Mesenchymal stem cell (in vitro differentiated cells and primary cell): ENCODE measurements around the gene ZNF512B.
A peak's percentile ranks its signal among the peaks of the same experiment; 100 is the strongest.

Experiments used
- DNase-seq: peaks from one replicate; pipeline ENCODE4 v3.0.0-alpha.2; 2013
- H2AFZ ChIP-seq: one replicate; pipeline ENCODE4 v1.6.1; 2013; ENCODE audit warnings: low read depth, mild to moderate bottlenecking, control low read depth, inconsistent platforms, low read length, moderate library complexity
- H2AK5ac ChIP-seq: 2 replicates; pipeline ENCODE4 v1.6.1; 2013; ENCODE audit warnings: low read length, moderate library complexity, mild to moderate bottlenecking, inconsistent platforms; ENCODE audit not compliant: severe bottlenecking
- H2BK120ac ChIP-seq: one replicate; pipeline ENCODE4 v1.6.1; 2013; ENCODE audit warnings: low read depth, mild to moderate bottlenecking, inconsistent platforms, low read length, moderate library complexity
- H2BK12ac ChIP-seq, 2 experiments: one replicate each; pipeline ENCODE4 v1.6.1; 2013; ENCODE audit warnings: inconsistent platforms in 2 of 2, low read length in 2 of 2, mild to moderate bottlenecking in 2 of 2, moderate library complexity in 2 of 2, control low read depth in 1 of 2
- H2BK15ac ChIP-seq: one replicate; pipeline ENCODE4 v1.6.1; 2013; ENCODE audit warnings: mild to moderate bottlenecking, low read depth, inconsistent platforms; ENCODE audit not compliant: poor library complexity, severe bottlenecking
- H2BK5ac ChIP-seq: 2 replicates; pipeline ENCODE4 v1.6.1; 2013; ENCODE audit warnings: low read depth, mild to moderate bottlenecking, low read length, control low read depth, inconsistent platforms; ENCODE audit not compliant: poor library complexity, severe bottlenecking
- H3K14ac ChIP-seq, 2 experiments: one replicate each; pipeline ENCODE4 v1.6.1; 2013; ENCODE audit warnings: inconsistent platforms in 2 of 2, low read length in 2 of 2, control low read depth in 1 of 2, mild to moderate bottlenecking in 1 of 2, moderate library complexity in 1 of 2
- H3K18ac ChIP-seq, 2 experiments: one replicate each; pipeline ENCODE4 v1.6.1; 2013; ENCODE audit warnings: inconsistent platforms in 2 of 2, low read length in 2 of 2, control low read depth in 1 of 2, low read depth in 1 of 2, mild to moderate bottlenecking in 1 of 2
- H3K23ac ChIP-seq, 2 experiments: one replicate each; pipeline ENCODE4 v1.6.1; 2013; ENCODE audit warnings: inconsistent platforms in 2 of 2, low read length in 2 of 2, mild to moderate bottlenecking in 2 of 2, moderate library complexity in 2 of 2, control low read depth in 1 of 2
- H3K27ac ChIP-seq: 2 replicates; pipeline ENCODE4 v1.5.1; 2013; ENCODE audit warnings: mild to moderate bottlenecking, moderate library complexity, low read length, control low read depth, inconsistent platforms; ENCODE audit not compliant: poor library complexity, severe bottlenecking
- H3K27me3 ChIP-seq, 2 experiments: 2 replicates each; pipeline versions ENCODE4 v1.6.1 to v1.7.0; 2013; ENCODE audit warnings: low read length in 2 of 2, mild to moderate bottlenecking in 2 of 2, moderate library complexity in 2 of 2, control low read depth in 1 of 2, inconsistent platforms in 1 of 2; ENCODE audit not compliant: control insufficient read depth in 1 of 2, insufficient read depth in 1 of 2
- H3K36me3 ChIP-seq, 2 experiments: 2 replicates each; pipeline versions ENCODE4 v1.6.1 to v1.7.0; 2013; ENCODE audit warnings: low read length in 2 of 2, control low read depth in 1 of 2, inconsistent platforms in 1 of 2, low read depth in 1 of 2, mild to moderate bottlenecking in 1 of 2; ENCODE audit not compliant: insufficient read depth in 2 of 2, control insufficient read depth in 1 of 2
- H3K4ac ChIP-seq, 2 experiments: one replicate each; pipeline ENCODE4 v1.6.1; 2013; ENCODE audit warnings: inconsistent platforms in 2 of 2, low read length in 2 of 2, mild to moderate bottlenecking in 2 of 2, moderate library complexity in 2 of 2, control low read depth in 1 of 2, low read depth in 1 of 2
- H3K4me1 ChIP-seq: 2 replicates; pipeline ENCODE4 v1.6.1; 2013; ENCODE audit warnings: low read depth, low read length, control low read depth; ENCODE audit not compliant: control insufficient read depth, insufficient read depth
- H3K4me2 ChIP-seq: 2 replicates; pipeline ENCODE4 v1.6.1; 2013; ENCODE audit warnings: low read length, mild to moderate bottlenecking, inconsistent platforms; ENCODE audit not compliant: poor library complexity, severe bottlenecking
- H3K4me3 ChIP-seq, 2 experiments: 2 replicates each; pipeline versions ENCODE4 v1.5.1 to v1.7.0; 2013; ENCODE audit warnings: low read length in 2 of 2, mild to moderate bottlenecking in 2 of 2, control low read depth in 1 of 2, low read depth in 1 of 2; ENCODE audit not compliant: insufficient read depth in 1 of 2
- H3K79me1 ChIP-seq: replicated peaks from 2 replicates; pipeline ENCODE4 v1.6.1; 2013; ENCODE audit warnings: mild to moderate bottlenecking, control low read depth, low read length, inconsistent platforms; ENCODE audit not compliant: poor library complexity, severe bottlenecking
- H3K9ac ChIP-seq: 2 replicates; pipeline ENCODE4 v1.7.0; 2013; ENCODE audit warnings: mild to moderate bottlenecking, low read length, moderate library complexity
- H3K9me3 ChIP-seq: 2 replicates; pipeline ENCODE4 v1.7.0; 2013; ENCODE audit warnings: mild to moderate bottlenecking, low read length; ENCODE audit not compliant: control insufficient read depth
- H4K8ac ChIP-seq: one replicate; pipeline ENCODE4 v1.6.1; 2013; ENCODE audit warnings: inconsistent platforms, mild to moderate bottlenecking, low read length, moderate library complexity
- H4K91ac ChIP-seq: one replicate; pipeline ENCODE4 v1.6.1; 2013; ENCODE audit warnings: mild to moderate bottlenecking, low read length, inconsistent platforms
- WGBS: methylation state at CpG from one replicate; pipeline ENCODE4 v1.1.7; 2013; ENCODE audit warnings: mixed read lengths; 5-methylcytosine and 5-hydroxymethylcytosine counted together

Gene ZNF512B

GRCh38 chr20:63947638-63948456 is 21.9 kb downstream of the ZNF512B start:
- Histone ChIP-seq H3K4ac (no peak overlapping the region), H3K27ac (no peak overlapping the region), H3K18ac (no peak overlapping the region), H3K9me3 (no peaks in the 10 kb centered on the region), H3K4me1 (peaks cover 45% of the 10 kb centered on the region), H3K27me3 (no peaks in the 10 kb centered on the region), H4K8ac (no peak overlapping the region), H3K14ac (no peak overlapping the region), H2BK120ac (no peak overlapping the region), H2BK12ac (no peak overlapping the region), H3K9ac (no peak overlapping the region), H2BK15ac (no peak overlapping the region), H2AK5ac (no peak overlapping the region), H3K4me2 (no peak overlapping the region), H3K79me1 (peaks cover 33% of the 10 kb centered on the region), H2AFZ (no peak overlapping the region), H3K36me3 (peaks cover 36 to 80% of the 10 kb centered on the region in 2 experiments), H3K23ac (no peak overlapping the region), H4K91ac (no peak overlapping the region), H2BK5ac (no peak overlapping the region), H3K4me3 (no peak overlapping the region)
- WGBS: 91% methylated on average over 27 of the region's 27 CpGs
- no peak for DNase-seq

GRCh38 chr20:63946986-63947637 is 22.6 kb downstream of the ZNF512B start:
- no peak overlapping the region for H4K8ac ChIP-seq
- H4K91ac ChIP-seq: peak overlapping the region; percentile 21
- H3K18ac ChIP-seq: no peak overlapping the region
- no peaks in the 10 kb centered on the region for H3K9me3 ChIP-seq
- H2BK120ac ChIP-seq: no peak overlapping the region
- H3K4me1 ChIP-seq: peaks cover 43% of the 10 kb centered on the region
- H3K36me3 ChIP-seq: peaks cover 39 to 81% of the 10 kb centered on the region in 2 experiments
- no peak overlapping the region for H3K14ac ChIP-seq
- no peak overlapping the region for H2AFZ ChIP-seq
- no peaks in the 10 kb centered on the region for H3K27me3 ChIP-seq
- H2AK5ac ChIP-seq: no peak overlapping the region
- no peak overlapping the region for H3K4me2 ChIP-seq
- H3K4me3 ChIP-seq: no peak overlapping the region
- H3K9ac ChIP-seq: no peak overlapping the region
- no peak overlapping the region for H3K4ac ChIP-seq
- no peak for DNase-seq
- H2BK15ac ChIP-seq: no peak overlapping the region
- H3K27ac ChIP-seq: no peak overlapping the region
- H3K79me1 ChIP-seq: peaks cover 27% of the 10 kb centered on the region
- 94% methylated on average over 15 of the region's 15 CpGs for WGBS
- no peak overlapping the region for H3K23ac ChIP-seq
- H2BK12ac ChIP-seq: no peak overlapping the region
- H2BK5ac ChIP-seq: no peak overlapping the region

GRCh38 chr20:63945921-63946920 is 23.5 kb downstream of the ZNF512B start:
- Histone ChIP-seq H3K18ac (no peak overlapping the region), H3K9ac (no peak overlapping the region), H3K14ac (no peak overlapping the region), H2BK15ac (no peak overlapping the region), H2AFZ (no peak overlapping the region), H2AK5ac (no peak overlapping the region), H2BK12ac (no peak overlapping the region), H3K79me1 (peaks cover 30% of the 10 kb centered on the region), H4K91ac (no peak overlapping the region), H3K4ac (no peak overlapping the region), H3K27me3 (no peaks in the 10 kb centered on the region), H3K36me3 (peaks cover 42 to 80% of the 10 kb centered on the region in 2 experiments), H3K23ac (no peak overlapping the region), H2BK120ac (no peak overlapping the region), H3K4me3 (no peak overlapping the region), H3K27ac (no peak overlapping the region), H3K4me1 (peaks cover 39% of the 10 kb centered on the region), H4K8ac (no peak overlapping the region), H3K4me2 (no peak overlapping the region), H3K9me3 (no peaks in the 10 kb centered on the region), H2BK5ac (no peak overlapping the region)
- no peak for DNase-seq
- 96% methylated on average over 38 of the region's 39 CpGs for WGBS
